Measurements from ENCODE around the gene CDK2AP2. TPM values are rescaled to one million over a fixed set of nuclear protein-coding genes. Genes with fewer than 3 reads are reported as not detected.
"Not testable (repeated sequence)": the region's sequence is repeated elsewhere in the genome, so short reads cannot be mapped to it uniquely, and the experiment has no call there.

CDK2AP2 gene
- total RNA-seq, 1 donor from 2014 or later: 19.0 TPM

DNA sequence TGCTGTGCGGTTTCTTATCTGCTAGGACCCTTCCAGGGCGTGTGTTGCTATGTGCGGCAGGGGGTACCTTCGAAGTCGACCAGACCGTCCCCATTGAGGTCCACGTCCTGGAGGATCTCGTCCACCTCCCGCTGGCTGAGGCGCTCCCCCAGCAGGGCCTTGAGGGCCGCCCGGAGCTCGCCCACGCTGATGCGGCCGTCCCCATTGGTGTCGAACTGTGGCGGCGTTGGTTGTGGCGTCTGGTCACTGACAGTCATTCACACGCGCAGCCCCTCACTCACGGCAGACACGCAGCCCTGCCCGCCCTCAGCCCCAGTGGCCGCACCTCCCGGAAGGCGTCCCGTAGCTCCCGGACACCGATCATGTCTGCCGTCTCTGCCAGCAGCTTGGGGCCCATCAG lies 11.8 kb upstream of the CDK2AP2 start:
- TF ChIP-seq, protein P1, sequence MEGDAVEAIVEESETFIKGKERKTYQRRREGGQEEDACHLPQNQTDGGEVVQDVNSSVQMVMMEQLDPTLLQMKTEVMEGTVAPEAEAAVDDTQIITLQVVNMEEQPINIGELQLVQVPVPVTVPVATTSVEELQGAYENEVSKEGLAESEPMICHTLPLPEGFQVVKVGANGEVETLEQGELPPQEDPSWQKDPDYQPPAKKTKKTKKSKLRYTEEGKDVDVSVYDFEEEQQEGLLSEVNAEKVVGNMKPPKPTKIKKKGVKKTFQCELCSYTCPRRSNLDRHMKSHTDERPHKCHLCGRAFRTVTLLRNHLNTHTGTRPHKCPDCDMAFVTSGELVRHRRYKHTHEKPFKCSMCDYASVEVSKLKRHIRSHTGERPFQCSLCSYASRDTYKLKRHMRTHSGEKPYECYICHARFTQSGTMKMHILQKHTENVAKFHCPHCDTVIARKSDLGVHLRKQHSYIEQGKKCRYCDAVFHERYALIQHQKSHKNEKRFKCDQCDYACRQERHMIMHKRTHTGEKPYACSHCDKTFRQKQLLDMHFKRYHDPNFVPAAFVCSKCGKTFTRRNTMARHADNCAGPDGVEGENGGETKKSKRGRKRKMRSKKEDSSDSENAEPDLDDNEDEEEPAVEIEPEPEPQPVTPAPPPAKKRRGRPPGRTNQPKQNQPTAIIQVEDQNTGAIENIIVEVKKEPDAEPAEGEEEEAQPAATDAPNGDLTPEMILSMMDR (IDR thresholded peaks at IDR 0.05; ENCODE audit: insufficient read depth, low read length, severe bottlenecking): no peak
- Histone ChIP-seq H3K4me3 (ENCODE audit: low read depth, low read length) (no peak overlapping the region), H3K36me3 (ENCODE audit: control insufficient read depth, insufficient read depth, low read length) (no peaks in the 10 kb centered on the region), H3K27me3 (ENCODE audit: control insufficient read depth, insufficient read depth, low read length) (no peaks in the 10 kb centered on the region)
- DNase-seq (ENCODE audit: low read depth): no peak
- FAIRE-seq: no peak

DNA sequence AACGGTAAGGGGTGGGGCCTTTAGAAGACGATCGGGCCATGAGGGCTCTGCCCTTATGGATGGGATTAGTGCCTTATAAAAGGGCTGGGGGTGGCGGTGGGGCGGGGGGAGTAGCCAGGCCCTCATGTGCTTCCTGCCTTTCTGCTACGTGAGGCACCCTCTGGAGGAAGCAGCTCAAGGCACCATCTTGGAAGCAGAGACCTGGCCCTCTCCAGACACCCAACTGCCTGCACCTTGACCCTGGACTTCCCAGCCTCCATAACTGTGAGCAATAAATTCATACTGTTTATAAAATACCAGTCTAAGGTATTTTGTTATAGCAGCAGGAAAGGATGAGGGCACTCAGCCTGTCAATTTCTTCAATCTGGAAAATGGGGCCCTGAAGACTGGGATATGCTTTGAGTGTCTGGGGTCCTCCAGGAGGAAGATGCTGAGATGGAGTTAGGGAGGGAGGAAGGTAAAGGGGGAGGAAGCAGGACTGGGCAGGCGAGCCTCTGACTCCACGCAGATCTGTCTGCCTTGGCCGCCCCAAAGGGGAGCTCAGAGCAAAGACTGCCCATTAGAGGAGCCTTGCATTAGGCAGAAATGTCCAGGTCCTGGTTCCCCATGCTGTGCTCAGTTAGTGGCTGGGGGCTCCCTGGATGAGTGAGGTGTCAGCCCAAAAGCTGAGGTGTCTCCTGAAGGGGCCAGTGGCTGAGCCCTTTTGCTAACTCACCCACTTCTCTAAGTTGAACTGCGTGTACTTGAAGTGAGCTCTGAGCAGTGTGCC lies 10.0 kb upstream of the CDK2AP2 start:
- no peak for DNase-seq (ENCODE audit: low read depth)
- H3K36me3 ChIP-seq (ENCODE audit: control insufficient read depth, insufficient read depth, low read length): no peaks in the 10 kb centered on the region
- H3K27me3 ChIP-seq (ENCODE audit: control insufficient read depth, insufficient read depth, low read length): no peaks in the 10 kb centered on the region
- H3K4me3 ChIP-seq (ENCODE audit: low read depth, low read length): no peak overlapping the region
- TF ChIP-seq, protein P1 (IDR thresholded peaks at IDR 0.05; ENCODE audit: insufficient read depth, low read length, severe bottlenecking): no peak
- no peak for FAIRE-seq

DNA sequence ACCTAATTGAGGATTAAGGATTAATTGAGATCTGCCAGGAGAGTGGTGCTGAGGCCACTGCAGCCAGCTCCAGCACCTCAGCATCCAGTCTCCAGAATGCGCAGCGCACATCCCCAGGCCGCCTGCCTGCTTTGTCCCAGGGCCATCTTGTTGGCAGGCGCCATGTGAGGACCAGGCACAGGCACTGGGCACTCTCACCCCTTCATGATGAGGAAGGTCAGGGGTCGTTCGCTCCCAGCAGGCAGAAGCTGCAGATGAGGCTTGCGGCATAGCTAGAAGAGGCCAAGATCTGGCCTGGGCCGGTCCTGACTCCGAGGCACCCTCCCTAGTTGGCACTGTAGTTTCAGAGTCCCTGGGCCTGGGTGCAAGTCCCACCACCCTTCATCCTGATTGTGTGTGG lies 8.8 kb upstream of the CDK2AP2 start:
- no peaks in the 10 kb centered on the region for H3K36me3 ChIP-seq (ENCODE audit: control insufficient read depth, insufficient read depth, low read length)
- no peak for FAIRE-seq
- DNase-seq (ENCODE audit: low read depth): no peak
- no peak overlapping the region for H3K4me3 ChIP-seq (ENCODE audit: low read depth, low read length)
- TF ChIP-seq, protein P1 (IDR thresholded peaks at IDR 0.05; ENCODE audit: insufficient read depth, low read length, severe bottlenecking): no peak
- no peaks in the 10 kb centered on the region for H3K27me3 ChIP-seq (ENCODE audit: control insufficient read depth, insufficient read depth, low read length)

DNA sequence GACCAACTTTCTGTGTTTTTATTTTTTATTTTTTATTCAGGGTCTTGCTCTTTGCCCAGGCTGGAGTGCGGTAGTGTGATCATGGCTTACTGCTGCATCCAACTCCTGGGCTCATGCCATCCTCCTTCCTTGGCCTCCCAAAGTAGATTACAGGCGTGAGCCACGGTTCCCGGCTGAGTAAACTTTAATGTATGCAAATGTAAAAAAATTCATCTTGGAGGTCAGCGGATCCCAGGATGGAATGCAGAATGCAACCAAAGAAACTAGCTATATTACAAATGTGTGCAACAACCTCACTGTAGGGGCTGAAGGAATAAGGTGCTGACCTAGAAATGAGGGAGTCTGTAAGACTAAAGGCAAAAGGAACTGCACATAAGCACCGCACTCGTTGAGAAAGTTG lies 6.2 kb upstream of the CDK2AP2 start:
- DNase-seq (ENCODE audit: low read depth) (no peak), FAIRE-seq (no peak)
- TF ChIP-seq, protein P1 (IDR thresholded peaks at IDR 0.05; ENCODE audit: insufficient read depth, low read length, severe bottlenecking): no peak
- Histone ChIP-seq H3K4me3 (ENCODE audit: low read depth, low read length) (no peak overlapping the region), H3K27me3 (ENCODE audit: control insufficient read depth, insufficient read depth, low read length) (no peaks in the 10 kb centered on the region), H3K36me3 (ENCODE audit: control insufficient read depth, insufficient read depth, low read length) (no peaks in the 10 kb centered on the region)

DNA sequence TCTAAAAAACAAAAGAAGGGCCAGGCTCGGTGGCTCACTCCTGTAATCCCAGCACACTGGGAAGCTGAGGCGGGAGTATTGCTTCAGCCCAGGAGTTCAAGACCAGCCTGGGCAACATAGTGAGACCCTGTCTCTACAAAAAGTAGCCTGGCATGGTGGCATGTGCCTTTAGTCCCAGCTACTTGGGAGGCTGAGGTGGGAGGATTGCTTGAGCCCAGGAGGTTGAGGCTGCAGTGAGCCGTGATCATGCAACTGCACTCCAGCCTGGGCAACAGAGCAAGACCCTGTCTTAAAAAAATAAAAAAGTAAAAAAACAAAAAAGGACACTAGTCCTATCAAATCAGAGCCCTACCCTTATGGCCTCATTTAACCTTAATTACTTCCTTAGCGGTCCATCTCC lies 3.6 kb upstream of the CDK2AP2 start:
- H3K27me3 ChIP-seq (ENCODE audit: control insufficient read depth, insufficient read depth, low read length); FAIRE-seq; DNase-seq (ENCODE audit: low read depth); H3K36me3 ChIP-seq (ENCODE audit: control insufficient read depth, insufficient read depth, low read length); H3K4me3 ChIP-seq (ENCODE audit: low read depth, low read length): not testable (repeated sequence)

DNA sequence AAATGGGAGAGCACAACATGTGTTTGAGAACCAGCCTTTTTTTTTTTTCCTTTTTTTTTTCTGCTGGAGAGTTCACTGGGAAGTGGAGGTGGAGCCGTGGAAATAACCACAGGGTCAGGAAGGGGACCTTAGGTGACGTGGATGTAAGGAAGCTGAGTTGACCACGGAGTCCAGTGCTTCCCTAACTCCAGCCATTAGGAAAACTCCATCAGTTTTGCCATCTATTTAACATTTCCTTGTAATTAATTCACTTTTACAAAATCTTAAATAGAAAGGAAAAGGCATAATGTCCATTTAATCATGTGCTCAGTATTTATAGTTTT lies 2.0 kb upstream of the CDK2AP2 start:
- FAIRE-seq: no peak
- TF ChIP-seq, protein P1 (IDR thresholded peaks at IDR 0.05; ENCODE audit: insufficient read depth, low read length, severe bottlenecking): no peak
- peaks cover 7% of the 10 kb centered on the region for H3K36me3 ChIP-seq (ENCODE audit: control insufficient read depth, insufficient read depth, low read length)
- DNase-seq (ENCODE audit: low read depth): no peak
- no peak overlapping the region for H3K4me3 ChIP-seq (ENCODE audit: low read depth, low read length)
- H3K27me3 ChIP-seq (ENCODE audit: control insufficient read depth, insufficient read depth, low read length): no peaks in the 10 kb centered on the region

Data from bronchial epithelial cell (primary cell).